Ectodermal cell (in vitro differentiated cells): Measurements from ENCODE around the gene BOC.

ENCODE experiments used
- H3K27ac ChIP-seq: 2 replicates; pipeline ENCODE4 v1.7.0; 2013; ENCODE audit warnings: mild to moderate bottlenecking, low read depth, low read length; ENCODE audit not compliant: insufficient read depth, poor library complexity, severe bottlenecking
- H3K27me3 ChIP-seq: 2 replicates; pipeline ENCODE4 v1.7.0; 2013; ENCODE audit warnings: mild to moderate bottlenecking, low read length; ENCODE audit not compliant: insufficient read depth, control insufficient read depth, poor library complexity, severe bottlenecking
- H3K36me3 ChIP-seq: one replicate; pipeline ENCODE4 v1.7.0; 2013; ENCODE audit warnings: low read length; ENCODE audit not compliant: control insufficient read depth, insufficient read depth
- H3K4me1 ChIP-seq: one replicate; pipeline ENCODE4 v1.7.0; 2013; ENCODE audit warnings: low read length; ENCODE audit not compliant: control insufficient read depth, insufficient read depth
- H3K4me3 ChIP-seq: 2 replicates; pipeline ENCODE4 v1.7.0; 2013; ENCODE audit warnings: low read depth, low read length, control low read depth; ENCODE audit not compliant: insufficient read depth
- H3K9me3 ChIP-seq: 2 replicates; pipeline ENCODE4 v1.7.0; 2013; ENCODE audit warnings: mild to moderate bottlenecking, low read length, moderate library complexity; ENCODE audit not compliant: control insufficient read depth
- WGBS, 2 experiments: methylation state at CpG; one replicate each; pipeline ENCODE4 v1.1.7; 2013; ENCODE audit warnings: missing lambda C conversion rate in 2 of 2; 5-methylcytosine and 5-hydroxymethylcytosine counted together

BOC gene

DNA sequence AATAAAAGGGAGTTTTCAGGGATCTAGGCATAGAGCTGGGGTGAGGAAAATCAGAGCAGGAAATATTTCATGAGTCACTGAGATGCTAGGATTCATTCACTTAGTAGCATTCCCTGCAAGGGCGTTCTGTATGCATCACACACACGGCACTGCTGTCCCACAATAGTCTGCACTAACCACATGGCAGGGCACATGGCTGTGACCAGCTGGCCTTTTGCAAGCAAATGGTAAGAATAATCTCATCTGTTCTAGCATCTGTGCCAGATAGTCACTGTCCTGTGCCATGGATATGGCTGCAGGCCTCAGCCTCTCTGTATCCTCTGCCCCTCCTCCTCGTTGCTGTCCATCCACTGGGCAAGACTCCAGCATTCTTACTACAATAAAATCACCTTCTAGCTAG, 37.8 kb downstream of the BOC start:
- no peaks in the 10 kb centered on the region for H3K9me3 ChIP-seq
- no peak overlapping the region for H3K4me3 ChIP-seq
- H3K4me1 ChIP-seq, result peaks cover 56% of the 10 kb centered on the region
- 87 to 93% methylated on average over 3 of the region's 3 CpGs for WGBS, 2 experiments
- H3K27ac ChIP-seq, result no peak overlapping the region
- no peaks in the 10 kb centered on the region for H3K27me3 ChIP-seq
- peaks cover 53% of the 10 kb centered on the region for H3K36me3 ChIP-seq

DNA sequence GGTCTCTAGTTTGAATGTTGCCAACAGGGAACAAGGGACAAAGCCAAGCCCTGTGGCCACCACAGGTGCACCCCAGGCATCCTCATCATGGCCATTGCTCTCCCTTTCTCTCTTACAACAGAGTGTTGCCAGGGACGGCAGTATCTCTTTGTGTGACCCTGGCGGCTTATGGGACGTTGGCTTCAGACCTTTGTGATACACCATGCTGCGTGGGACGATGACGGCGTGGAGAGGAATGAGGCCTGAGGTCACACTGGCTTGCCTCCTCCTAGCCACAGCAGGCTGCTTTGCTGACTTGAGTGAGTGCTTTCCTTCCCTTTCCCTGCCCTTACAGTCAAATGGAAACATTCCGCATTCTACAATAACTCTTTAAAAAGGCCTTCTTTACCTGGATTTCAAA, 38.2 kb downstream of the BOC start:
- Histone ChIP-seq H3K4me3 (no peak overlapping the region), H3K9me3 (no peaks in the 10 kb centered on the region), H3K4me1 (peaks cover 57% of the 10 kb centered on the region), H3K27me3 (no peaks in the 10 kb centered on the region), H3K36me3 (peaks cover 58% of the 10 kb centered on the region), H3K27ac (no peak overlapping the region)
- 88 to 89% methylated on average over 8 of the region's 8 CpGs for WGBS, 2 experiments

DNA sequence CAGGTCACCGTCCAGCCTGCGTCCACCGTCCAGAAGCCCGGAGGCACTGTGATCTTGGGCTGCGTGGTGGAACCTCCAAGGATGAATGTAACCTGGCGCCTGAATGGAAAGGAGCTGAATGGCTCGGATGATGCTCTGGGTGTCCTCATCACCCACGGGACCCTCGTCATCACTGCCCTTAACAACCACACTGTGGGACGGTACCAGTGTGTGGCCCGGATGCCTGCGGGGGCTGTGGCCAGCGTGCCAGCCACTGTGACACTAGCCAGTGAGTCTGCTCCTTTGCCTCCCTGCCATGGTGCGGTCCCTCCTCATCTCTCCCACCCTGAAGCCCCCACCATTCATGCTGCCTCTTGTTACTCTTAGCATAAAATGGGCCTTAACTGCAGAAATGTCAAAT, 39.2 kb downstream of the BOC start:
- peaks cover 68% of the 10 kb centered on the region for H3K36me3 ChIP-seq

DNA sequence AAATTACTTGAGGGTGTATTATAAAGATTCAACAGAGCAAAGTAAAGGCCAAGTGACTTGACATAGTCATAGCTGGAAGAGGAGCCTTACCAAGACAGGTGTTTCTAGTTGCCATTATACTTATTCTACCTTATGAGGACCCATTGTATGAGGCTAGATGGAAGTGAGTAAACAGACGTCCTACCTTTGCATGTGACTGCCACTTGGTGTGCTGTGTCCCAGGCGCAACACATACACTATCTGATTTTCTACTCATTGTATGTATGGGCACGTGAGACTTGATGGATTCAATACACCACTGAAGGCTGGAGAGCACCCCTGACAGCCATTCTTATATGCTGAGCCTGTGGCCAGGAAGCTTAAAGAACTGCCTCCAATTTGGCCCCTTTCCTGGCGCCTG, 40.5 kb downstream of the BOC start:
- Histone ChIP-seq H3K27me3 (no peaks in the 10 kb centered on the region), H3K27ac (no peak overlapping the region), H3K36me3 (peaks cover 79% of the 10 kb centered on the region), H3K9me3 (no peaks in the 10 kb centered on the region), H3K4me3 (no peak overlapping the region), H3K4me1 (peaks cover 46% of the 10 kb centered on the region)
- 96% methylated on average over 4 of the region's 4 CpGs for WGBS, 2 experiments

More for the DNA sequence above, 39.2 kb downstream of the BOC start:
- 97% methylated on average over 14 of the region's 14 CpGs for WGBS, 2 experiments
- Histone ChIP-seq H3K27ac (no peak overlapping the region), H3K9me3 (no peaks in the 10 kb centered on the region), H3K27me3 (no peaks in the 10 kb centered on the region), H3K4me3 (no peak overlapping the region), H3K4me1 (peaks cover 57% of the 10 kb centered on the region)

DNA sequence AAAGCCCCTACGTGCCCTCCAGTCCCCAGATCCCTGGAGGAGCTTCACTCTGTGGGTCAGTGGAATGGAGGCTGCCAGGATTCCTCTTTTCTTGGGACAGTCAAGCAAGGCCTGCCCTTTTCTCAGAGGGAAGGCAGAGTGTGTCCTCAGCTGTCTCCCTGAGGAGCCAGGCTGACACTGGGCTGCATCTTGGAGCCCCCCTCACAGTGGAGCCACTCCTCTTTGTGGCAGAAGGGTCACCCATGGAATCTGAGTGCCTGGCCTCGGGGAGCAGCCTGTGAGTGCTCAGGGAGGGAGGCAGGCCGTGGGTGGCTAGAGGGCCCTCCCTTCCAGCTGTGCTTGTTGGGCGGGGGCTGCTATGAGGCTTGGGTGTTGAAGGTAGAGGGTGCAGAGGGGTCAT, 41.2 kb downstream of the BOC start:
- 96% methylated on average over 4 of the region's 4 CpGs for WGBS, 2 experiments
- H3K27me3 ChIP-seq, result no peaks in the 10 kb centered on the region
- H3K36me3 ChIP-seq, result peaks cover 86% of the 10 kb centered on the region
- H3K9me3 ChIP-seq, result no peaks in the 10 kb centered on the region
- H3K27ac ChIP-seq, result no peak overlapping the region
- no peak overlapping the region for H3K4me3 ChIP-seq
- H3K4me1 ChIP-seq, result peaks cover 47% of the 10 kb centered on the region

DNA sequence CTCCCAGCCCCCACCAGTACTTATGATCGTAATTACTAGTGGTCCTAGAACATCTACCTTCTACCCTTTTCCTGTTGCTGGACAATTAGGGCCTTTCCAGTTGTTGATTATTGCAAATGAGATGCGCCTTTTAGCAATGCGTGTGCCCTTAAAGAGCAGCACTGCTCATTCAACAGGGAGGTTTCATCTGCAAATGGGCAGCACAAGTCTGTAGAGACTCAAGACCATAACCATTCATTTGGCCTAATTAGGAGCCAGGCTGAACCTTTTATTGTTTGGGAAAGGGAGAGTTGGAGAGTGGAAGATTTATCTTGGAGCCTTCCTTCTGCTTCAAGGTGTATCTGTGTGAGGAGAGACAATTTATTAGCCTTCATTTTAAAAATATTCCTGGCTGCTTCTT, 42.3 kb downstream of the BOC start:
- Histone ChIP-seq H3K27me3 (no peaks in the 10 kb centered on the region), H3K4me3 (no peak overlapping the region), H3K27ac (peak overlapping the region; percentile 18), H3K4me1 (peaks cover 39% of the 10 kb centered on the region), H3K9me3 (no peaks in the 10 kb centered on the region), H3K36me3 (peaks cover 91% of the 10 kb centered on the region)
- 93 to 97% methylated on average over 3 of the region's 3 CpGs for WGBS, 2 experiments

DNA sequence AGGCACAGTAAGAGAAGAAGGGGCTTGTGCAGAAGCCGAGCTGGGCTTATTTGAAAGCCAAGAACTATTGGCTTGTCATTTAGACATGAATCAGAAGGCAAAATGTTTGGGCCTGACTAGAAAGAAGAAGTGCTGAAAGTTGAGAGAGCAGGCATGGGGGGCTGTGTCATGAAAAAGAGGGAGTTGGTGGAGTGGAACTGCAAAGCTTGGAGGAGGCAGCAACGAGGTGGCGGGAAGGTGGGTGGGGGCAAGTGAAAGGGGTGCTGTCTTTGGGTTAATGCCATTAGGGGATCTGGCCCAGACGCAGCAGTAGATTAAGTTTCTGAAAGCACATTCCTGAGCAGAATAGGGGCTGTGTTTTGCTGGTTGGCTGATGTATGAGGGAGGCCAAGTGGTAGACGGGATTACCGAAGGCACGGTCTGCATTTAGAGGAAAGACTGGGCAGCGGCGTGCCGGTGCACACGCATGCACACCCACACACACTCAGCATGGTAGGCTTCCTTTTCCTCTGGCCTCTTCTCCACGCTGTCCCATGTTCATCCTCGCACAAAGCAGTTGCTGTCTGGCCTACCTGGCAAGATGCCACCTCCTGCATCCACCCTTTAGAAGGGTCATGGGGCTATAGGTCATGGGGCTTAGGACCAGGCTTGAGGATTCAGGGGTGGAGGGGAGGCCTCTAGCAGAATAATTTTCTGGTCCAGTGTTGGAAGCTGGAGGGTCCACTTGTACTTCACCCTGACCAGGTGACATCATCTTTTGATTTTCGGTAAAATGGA, 43.0 kb downstream of the BOC start:
- H3K27me3 ChIP-seq, result no peaks in the 10 kb centered on the region
- H3K4me1 ChIP-seq, result peaks cover 35% of the 10 kb centered on the region
- peak overlapping the region; percentile 18 for H3K27ac ChIP-seq
- H3K4me3 ChIP-seq, result no peak overlapping the region
- H3K9me3 ChIP-seq, result no peaks in the 10 kb centered on the region
- peaks cover 92% of the 10 kb centered on the region for H3K36me3 ChIP-seq
- 90 to 93% methylated on average over 14 of the region's 14 CpGs for WGBS, 2 experiments

DNA sequence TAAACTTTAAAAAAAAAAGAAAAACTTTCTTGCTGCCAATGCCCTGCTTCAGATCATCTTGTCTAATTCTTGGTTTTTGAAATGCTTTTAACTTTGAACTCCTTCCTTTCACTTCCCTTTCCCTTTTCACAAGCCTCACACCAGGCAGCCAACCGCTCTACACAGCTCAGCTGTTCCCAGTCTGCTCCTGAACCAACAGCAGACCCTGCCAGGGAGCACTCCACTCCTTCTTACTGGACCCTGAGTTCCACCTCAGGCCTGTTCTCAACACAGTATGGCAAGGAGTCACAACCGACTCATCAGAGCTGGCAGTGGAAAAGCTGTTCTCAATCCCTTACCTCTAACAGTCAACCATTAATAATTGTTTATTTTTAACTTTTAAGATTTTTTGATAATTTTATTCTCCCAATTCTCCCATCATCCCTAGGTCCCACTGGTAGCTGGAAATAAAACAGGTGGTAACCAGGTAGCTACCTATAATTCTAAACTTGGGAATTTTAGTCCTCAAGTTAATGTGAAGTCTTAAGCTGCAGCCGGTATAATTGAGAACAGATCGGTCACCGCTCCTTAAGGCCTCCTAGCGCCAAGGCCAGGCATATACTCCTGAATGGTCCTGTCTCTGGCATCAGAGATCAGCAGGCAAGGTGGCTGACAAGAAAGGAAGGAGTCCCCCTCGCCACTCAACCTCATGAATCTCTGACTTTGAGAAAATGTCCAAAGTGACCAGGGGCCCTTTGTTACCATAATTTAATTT, 43.9 kb downstream of the BOC start:
- Histone ChIP-seq H3K27me3 (no peaks in the 10 kb centered on the region), H3K4me1 (peaks cover 35% of the 10 kb centered on the region), H3K27ac (no peak overlapping the region), H3K4me3 (no peak overlapping the region), H3K9me3 (no peaks in the 10 kb centered on the region), H3K36me3 (peaks cover 85% of the 10 kb centered on the region)
- 88 to 90% methylated on average over 6 to 7 of the region's 7 CpGs for WGBS, 2 experiments

DNA sequence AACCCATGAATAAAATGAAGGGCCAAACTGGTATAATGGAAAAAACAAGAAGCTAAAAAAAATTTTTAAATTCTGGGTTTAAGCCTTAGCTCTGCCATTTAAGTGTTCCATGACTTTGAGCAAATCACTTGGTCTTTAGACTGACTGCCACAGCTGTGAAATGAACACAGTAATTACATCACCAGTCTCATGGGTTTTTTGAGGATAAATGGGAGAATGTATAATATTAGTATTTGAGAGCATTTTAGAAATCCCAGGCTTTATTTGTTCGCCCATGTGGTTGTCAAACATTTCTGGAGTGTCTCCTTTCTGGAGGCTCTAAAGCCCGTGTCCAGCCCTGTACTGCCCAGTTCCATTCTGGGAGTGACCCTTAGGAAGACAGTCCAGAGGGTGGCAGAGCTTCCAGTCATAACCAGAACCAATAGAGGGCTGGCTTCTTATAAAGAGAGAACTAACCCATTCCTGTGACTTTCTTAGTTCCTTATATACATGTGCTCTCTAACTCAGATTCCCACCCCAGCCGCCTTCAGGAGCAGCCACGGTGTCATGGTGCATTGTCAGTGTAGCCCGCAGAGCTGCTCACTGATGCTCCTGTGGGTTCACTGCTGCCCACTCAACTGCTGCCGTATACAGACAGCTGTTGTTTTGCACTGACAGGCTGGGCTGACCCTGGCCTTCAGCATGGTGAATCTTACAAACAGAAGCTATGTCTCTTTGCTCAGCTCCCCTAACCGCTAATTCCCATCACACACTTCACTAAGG, 44.7 kb downstream of the BOC start:
- no peak overlapping the region for H3K27ac ChIP-seq
- peaks cover 41% of the 10 kb centered on the region for H3K4me1 ChIP-seq
- 95 to 97% methylated on average over 7 of the region's 7 CpGs for WGBS, 2 experiments
- no peak overlapping the region for H3K4me3 ChIP-seq
- H3K27me3 ChIP-seq, result no peaks in the 10 kb centered on the region
- H3K36me3 ChIP-seq, result peaks cover 85% of the 10 kb centered on the region
- H3K9me3 ChIP-seq, result no peaks in the 10 kb centered on the region

DNA sequence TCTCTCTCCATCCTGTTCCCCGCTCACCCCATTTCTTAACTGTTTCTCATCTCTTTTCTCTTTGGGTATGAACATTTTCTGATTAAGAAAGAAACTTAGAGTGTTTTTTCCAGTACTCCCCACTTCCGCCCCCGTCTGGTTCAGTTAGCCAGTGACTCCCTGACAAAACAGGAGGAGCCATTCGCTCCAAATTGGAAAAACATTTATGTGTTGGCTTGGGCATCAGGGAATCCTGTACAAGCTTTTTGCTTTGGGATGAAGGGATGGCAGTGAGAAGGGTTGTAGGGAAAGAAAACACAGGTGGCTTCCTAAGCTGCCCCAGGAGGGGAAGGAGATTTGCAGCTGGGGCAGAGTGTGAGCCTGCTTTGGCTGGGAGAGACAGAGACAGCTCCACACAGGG, 47.0 kb downstream of the BOC start:
- Histone ChIP-seq H3K9me3 (no peaks in the 10 kb centered on the region), H3K36me3 (peaks cover 71% of the 10 kb centered on the region), H3K27ac (peak overlapping the region; percentile 21), H3K4me3 (no peak overlapping the region), H3K4me1 (peaks cover 46% of the 10 kb centered on the region), H3K27me3 (no peaks in the 10 kb centered on the region)
- WGBS, 2 experiments, result 92 to 93% methylated on average over 4 of the region's 4 CpGs
